ENCODE results near the gene ADD1.
A peak's percentile ranks its signal among the peaks of the same experiment; 100 is the strongest.

ADD1 gene

GRCh38 chr4:2925931-2926860 is 82.6 kb downstream of the ADD1 start:
- no peak for DNase-seq

- no peak for DNase-seq
Measured at GRCh38 chr4:2927016-2927695, 83.5 kb downstream of the ADD1 start.

- DNase-seq: no peak
Measured at GRCh38 chr4:2927696-2928075, 84.0 kb downstream of the ADD1 start.

- no peak for DNase-seq
Measured at GRCh38 chr4:2928242-2929176, 84.9 kb downstream of the ADD1 start.

GRCh38 chr4:2929469-2929868 is 85.8 kb downstream of the ADD1 start:
- no peak for DNase-seq

GRCh38 chr4:2930135-2930757 is 86.6 kb downstream of the ADD1 start:
- no peak for DNase-seq

- DNase-seq: no peak
Measured at GRCh38 chr4:2930758-2931511, 87.3 kb downstream of the ADD1 start.

GRCh38 chr4:2931512-2932301 is 88.1 kb downstream of the ADD1 start:
- no peak for DNase-seq

- DNase-seq: no peak
Measured at GRCh38 chr4:2932321-2932950, 88.8 kb downstream of the ADD1 start.

- DNase-seq: no peak
Measured at GRCh38 chr4:2932951-2933565, 89.4 kb downstream of the ADD1 start.

- no peak for DNase-seq
Measured at GRCh38 chr4:2933566-2934076, 90.0 kb downstream of the ADD1 start.

GRCh38 chr4:2934077-2934812 is 90.6 kb downstream of the ADD1 start:
- DNase-seq: no peak

GRCh38 chr4:2934813-2935761 is 91.4 kb downstream of the ADD1 start:
- DNase-seq: peak; percentile 72

GRCh38 chr4:2935762-2936743 is 92.4 kb downstream of the ADD1 start:
- no peak for DNase-seq

- no peak for DNase-seq
Measured at GRCh38 chr4:2936773-2937145, 93.1 kb downstream of the ADD1 start.

GRCh38 chr4:2937146-2937857 is 93.7 kb downstream of the ADD1 start:
- no peak for DNase-seq
